NCI-H460 (cell line): ENCODE measurements around the gene GPR82. TPM values are rescaled to one million over a fixed set of nuclear protein-coding genes. Genes with fewer than 3 reads are reported as not detected.

ENCODE experiments used
- small RNA-seq, 2 experiments: library from RNA; depleted of rRNA; stranded (forward); fragments of <200 nt; gene quantifications; one replicate each; pipeline ENCODE3, GENCODE V24; 2014
- total RNA-seq: library from RNA; depleted of rRNA; stranded (reverse); fragments of >200 nt; shearing (Covaris generic); gene quantifications from 2 replicates; pipeline ENCODE4 v1.2.3, GENCODE V29; 2014; rRNA removed

Gene GPR82
- total RNA-seq, 1 experiment from 2014 or later, result not detected

Small RNA genes within 50 kb of the gene (small RNA-seq; reads per million reads assigned to genes)
- 0 to 0.06 reads per million in 2 experiments for gene RN7SL144P

Other genes starting within 250 kb of the GPR82 start
- 0.17 and 0.32 TPM in 2 replicates for gene GPR34, start 35.2 kb upstream of the GPR82 start, total RNA-seq
- gene CASK, start 199.4 kb downstream of the GPR82 start, total RNA-seq, result 24.1 and 27.7 TPM in 2 replicates